Measurements from ENCODE around the gene MS4A7.

MS4A7 gene

DNA sequence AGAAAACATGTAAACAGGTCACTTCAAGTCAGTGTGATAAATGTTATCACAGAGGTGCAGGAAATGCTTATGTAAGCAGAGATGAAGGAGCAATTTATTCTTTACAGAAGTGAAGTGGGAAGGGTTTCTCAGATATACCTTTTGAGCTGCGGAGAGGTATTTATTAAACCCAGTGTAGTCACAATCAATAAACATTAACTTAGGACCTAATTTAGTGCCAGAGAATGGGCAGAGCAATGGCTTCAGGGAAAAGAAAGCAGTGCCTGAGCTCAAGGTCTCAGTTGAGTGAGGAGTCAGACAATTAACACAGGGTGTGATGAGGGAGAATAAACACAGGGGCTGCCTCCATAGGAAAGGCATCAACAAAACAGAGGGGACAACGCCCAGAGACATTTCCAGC, 52.9 kb downstream of the MS4A7 start:
- no peak for DNase-seq (ENCODE audit: low read depth in 1 of 2, low spot score in 1 of 2)
- in situ Hi-C loops (cut with HindIII; ENCODE audit: low pct_unique_long_range_greater_than_20kb, low sequenced_read_pairs), result no loop called here

DNA sequence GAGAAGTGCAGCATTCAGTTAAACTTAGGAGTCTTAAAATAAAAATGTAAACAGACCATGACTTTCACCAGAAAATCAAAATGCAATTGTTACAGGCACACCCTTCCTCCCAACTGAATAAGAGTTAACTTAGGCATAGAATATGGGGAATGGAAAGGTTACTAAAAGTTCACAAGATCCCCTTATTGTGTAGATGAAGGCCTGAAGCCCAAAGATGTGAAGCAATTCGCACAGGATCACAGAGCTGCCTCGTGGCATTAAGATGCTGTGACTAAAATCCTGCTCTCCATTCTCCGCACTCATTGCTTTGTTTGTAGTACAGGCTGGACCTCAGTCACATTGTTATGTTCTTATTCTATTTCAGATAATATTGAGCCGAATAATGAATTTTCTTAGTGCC, 55.1 kb downstream of the MS4A7 start:
- DNase-seq (ENCODE audit: low read depth in 1 of 2, low spot score in 1 of 2), result no peak
- in situ Hi-C loops (cut with HindIII; ENCODE audit: low pct_unique_long_range_greater_than_20kb, low sequenced_read_pairs), result no loop called here
- no peak for TF ChIP-seq JUND (IDR thresholded peaks at IDR 0.05; ENCODE audit: low read depth)

More for the DNA sequence above, 52.9 kb downstream of the MS4A7 start:
- no peak for TF ChIP-seq JUND (IDR thresholded peaks at IDR 0.05; ENCODE audit: low read depth)

All from T47D (cell line).